ENCODE data around the gene CAMTA1. TPM values are rescaled to one million over a fixed set of nuclear protein-coding genes. Genes with fewer than 3 reads are reported as not detected.

The CAMTA1 gene
- polyA plus RNA-seq, 5 donors, result 41.0 to 56.5 (median 48.5) TPM

DNA sequence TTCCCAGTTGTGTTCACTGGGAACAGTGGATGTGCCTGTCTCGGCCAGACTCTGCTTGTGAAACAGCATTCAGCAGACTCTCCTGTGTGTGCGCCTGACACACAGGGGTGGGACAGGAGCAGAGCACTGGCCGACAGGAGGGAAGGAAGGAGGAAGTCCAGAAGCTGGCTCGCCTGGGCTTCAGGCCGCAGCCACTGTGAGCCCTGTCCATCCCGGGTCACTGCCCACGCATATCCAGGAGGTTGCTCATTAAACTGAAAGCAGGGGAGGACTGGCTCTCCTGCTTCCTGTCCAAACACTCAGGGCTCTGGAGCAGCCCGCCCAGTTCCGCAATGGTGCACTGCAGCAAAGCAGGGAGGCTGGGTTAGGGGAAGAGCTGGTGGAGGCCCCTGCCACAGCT is 767.1 kb downstream of the CAMTA1 start:
- DNase-seq, result no peak

- no peak for DNase-seq
These were observed 767.9 kb downstream of the CAMTA1 start for GRCh38 chr1:7553042-7553690.

DNA sequence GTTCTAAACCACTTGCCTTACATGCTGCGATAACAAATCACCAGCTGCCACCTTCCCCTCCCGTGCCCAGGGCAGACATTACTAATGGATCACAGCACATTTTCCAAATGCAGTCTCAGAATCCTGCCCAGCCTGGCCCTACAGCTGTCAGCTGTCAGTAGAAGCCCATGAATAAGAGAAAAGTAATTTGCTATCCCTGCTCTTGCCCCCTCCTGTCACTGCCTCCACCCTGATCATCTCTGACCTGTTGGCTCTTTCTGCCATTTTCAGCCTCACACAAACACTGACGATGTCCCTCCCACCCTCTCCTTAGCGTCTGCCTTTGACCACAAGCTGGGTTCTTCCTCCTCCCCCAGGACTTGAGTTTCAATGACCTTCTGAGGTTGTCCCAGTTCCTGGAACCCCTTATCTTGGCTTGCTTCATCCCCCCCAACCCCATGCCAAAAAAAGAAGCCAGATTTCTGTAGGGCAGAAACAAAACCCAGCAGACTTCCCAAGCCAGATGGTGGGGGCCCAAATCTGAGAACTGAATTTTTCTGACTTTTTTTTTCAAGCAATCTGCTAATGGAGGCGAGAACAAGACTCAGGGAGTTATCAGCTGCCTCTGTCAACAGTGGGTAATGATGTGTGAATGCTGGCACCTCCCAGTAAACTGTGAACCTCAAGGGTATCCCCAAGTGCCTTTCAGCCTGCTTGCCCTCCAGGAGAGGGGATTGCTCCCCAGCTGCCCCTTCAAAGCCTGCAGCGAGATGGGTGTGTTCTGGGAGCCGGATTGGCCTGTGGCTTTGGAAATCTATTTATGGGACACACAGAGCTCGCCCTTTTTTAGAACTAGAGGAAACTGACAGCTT is 769.4 kb downstream of the CAMTA1 start:
- DNase-seq, result peak in 1 of 2 donors; percentile 49

DNA sequence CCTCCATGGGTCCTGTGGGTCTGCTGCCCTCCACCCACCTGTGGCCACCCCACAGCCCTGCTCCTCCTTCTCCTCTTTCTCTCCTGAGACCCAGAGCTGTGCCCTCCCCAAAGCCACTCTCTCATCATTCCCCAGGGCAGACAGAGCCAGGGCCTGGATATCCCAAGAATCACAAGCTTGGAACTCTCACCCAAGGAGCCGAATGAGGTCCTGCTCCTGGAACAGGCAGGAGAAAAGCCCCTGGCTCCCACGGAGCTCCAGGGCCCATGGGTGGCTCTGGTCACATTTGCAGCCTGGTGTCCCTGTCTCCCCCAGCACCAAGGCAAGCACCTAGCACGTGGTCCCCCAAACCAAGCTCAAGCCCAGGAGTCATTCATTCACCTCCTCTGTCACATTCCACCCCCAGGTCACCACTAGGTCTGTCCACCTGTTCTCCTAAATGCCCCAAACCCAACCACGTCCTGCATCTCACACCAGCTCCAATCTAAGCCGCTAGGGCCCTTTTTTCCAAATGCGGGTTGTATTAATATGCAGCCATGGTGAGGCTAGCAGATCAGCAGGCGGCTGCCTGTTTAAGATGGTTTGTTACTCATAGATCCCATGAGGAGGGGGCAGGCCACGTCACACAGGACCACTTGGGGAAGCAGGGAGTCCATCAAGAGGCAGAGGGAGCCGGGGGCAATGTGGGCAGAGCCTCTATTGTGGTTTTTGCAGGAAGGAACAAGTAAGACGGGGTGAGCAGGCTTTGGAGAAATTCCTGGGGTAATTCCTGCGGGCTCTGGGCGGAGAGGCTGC is 770.3 kb downstream of the CAMTA1 start:
- DNase-seq, result no peak

DNA sequence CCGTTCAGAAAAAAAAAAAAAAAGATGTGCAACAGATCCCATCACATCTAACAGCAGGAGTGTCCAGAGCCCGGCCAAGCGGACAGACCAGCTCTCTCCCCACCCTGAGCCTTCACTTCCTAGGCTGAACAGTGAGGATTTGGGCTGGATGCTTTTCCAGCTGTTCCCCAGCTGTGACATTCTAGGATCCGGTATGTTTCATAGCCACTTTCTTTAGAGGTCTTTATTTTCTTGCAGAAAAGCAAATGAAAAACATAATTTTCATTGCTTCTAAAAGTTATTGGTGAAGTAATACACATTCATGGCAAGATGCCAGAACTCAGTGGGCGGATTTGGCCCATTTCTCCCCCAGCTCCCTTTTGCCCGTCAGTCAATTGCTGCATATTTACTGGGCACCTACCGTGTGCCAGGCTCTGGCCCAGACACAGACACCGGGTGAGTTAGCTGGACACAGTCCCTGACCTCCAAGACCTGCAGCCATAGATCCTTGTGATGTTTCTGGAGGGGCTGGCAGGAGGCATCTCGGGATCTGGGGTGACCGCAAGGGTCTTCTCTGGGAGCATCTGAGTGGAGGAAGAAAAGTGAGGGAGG is 772.1 kb downstream of the CAMTA1 start:
- DNase-seq, result peak; percentile 69 to 75

GRCh38 chr1:7558041-7558461 is 772.8 kb downstream of the CAMTA1 start:
- DNase-seq, result no peak

DNA sequence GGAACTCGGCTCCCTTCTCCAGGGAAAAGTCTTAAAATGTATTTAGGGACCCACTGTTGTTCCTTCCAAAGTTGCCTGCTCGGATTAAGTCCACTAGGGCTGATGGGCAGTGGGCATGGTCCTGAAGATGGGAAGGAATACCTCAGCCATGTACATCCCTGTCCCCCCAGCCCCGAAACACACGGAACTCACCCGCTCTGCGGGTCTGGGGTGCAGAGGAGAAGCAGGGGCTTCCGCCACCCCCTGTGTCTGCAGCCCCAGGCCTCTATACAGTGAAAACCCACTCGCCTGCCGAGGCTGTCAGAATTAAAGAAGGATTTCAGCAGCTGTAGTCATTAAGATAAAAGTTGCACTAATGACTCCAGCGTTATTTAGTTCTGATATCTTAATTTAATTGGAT is 773.2 kb downstream of the CAMTA1 start:
- DNase-seq, result no peak

DNA sequence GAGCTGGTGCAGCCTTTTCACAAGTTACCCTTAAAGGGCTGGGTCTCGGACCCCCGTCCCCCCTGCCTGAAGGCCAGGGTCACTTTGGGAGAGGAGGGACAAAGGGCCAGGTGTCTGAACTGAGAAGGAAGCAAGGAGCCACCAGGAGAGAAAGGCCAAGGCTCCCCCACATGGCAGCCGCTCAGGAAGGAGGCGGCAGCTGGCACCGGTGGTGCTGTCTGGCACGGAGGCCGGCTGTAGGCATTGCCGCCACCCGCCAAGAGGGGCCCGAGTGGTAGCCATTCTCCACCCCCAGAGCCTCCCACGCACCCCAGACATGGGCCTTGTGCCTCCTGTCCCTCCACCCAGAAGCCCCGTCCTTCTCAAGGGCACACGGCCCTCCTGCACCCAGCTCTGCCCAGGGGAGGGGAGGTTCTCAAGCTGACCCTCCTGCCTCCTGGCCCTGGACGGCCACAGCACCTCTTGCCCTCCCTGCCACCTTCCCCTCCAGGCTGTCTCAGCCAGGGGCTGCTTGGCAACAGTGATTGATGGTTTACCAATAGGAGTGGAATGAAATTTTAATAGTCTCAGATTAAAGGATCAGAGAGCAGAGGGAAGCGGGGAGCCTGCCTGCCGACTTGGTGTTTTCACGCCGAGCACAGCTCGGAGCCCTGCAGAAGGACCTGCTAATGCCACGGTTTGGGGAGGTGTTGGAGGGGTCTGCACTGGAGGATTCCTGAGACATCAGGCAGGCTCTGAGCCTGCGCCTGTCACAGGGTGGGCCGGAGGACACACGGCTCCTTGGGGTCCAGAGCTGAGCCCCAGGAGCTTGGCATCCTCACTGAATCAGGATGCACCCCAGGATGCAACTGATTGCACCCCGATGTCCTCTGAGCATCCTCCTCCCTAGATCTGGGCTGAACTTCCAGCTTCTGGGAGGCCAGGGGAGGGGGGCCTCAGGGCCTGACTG is 773.9 kb downstream of the CAMTA1 start:
- no peak for DNase-seq

- no peak for DNase-seq
These were observed 774.9 kb downstream of the CAMTA1 start for GRCh38 chr1:7560128-7560527.

- DNase-seq, result no peak
These were observed 775.4 kb downstream of the CAMTA1 start for GRCh38 chr1:7560601-7561181.

- DNase-seq, result no peak
These were observed 776.2 kb downstream of the CAMTA1 start for GRCh38 chr1:7561331-7561921.

- DNase-seq, result no peak
These were observed 776.9 kb downstream of the CAMTA1 start for GRCh38 chr1:7561936-7562728.

- DNase-seq, result no peak
These were observed 777.7 kb downstream of the CAMTA1 start for GRCh38 chr1:7562729-7563605.

- DNase-seq, result no peak
These were observed 778.9 kb downstream of the CAMTA1 start for GRCh38 chr1:7564137-7564536.

- no peak for DNase-seq
These were observed 780.0 kb downstream of the CAMTA1 start for GRCh38 chr1:7565099-7565750.

GRCh38 chr1:7566417-7567375 is 781.4 kb downstream of the CAMTA1 start:
- DNase-seq, result no peak
